Stimulated activated naive CD4-positive, alpha-beta T cell (primary cell): ENCODE measurements around the gene KSR2.
A peak's percentile ranks its signal among the peaks of the same experiment; 100 is the strongest.
"Not testable (repeated sequence)": the region's sequence is repeated elsewhere in the genome, so short reads cannot be mapped to it uniquely, and the experiment has no call there.

Experiments
- DNase-seq, 6 experiments: peaks; one replicate each; lab custom pipeline; 2025; lab: John Stamatoyannopoulos, UW

Gene KSR2

GRCh38 chr12:117891265-117891664, 77.5 kb downstream of the KSR2 start:
- DNase-seq = not testable (repeated sequence)

- DNase-seq = no peak
Observed at GRCh38 chr12:117890644-117891043, 78.1 kb downstream of the KSR2 start.

DNA sequence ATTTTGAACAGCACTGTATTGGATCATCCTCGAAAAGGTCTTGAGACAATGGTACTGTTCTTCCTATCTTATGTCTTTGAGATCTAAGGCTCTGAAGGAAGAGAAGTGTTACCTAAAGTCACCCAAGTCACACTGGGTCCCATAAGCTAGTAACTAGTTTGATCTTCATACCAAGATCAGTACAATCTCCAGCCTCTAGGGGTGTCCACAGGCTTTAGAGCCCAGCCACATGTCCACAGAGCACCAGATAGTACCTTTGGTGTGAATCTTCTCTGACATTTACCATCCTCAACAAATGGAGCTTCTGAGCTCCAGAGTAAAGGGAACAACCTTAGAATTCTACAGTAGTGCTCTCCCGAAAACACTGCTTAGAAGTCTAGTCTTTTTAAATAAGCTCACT, 78.7 kb downstream of the KSR2 start:
- DNase-seq = no peak

- DNase-seq = no peak
Observed at GRCh38 chr12:117889098-117889497, 79.7 kb downstream of the KSR2 start.

DNA sequence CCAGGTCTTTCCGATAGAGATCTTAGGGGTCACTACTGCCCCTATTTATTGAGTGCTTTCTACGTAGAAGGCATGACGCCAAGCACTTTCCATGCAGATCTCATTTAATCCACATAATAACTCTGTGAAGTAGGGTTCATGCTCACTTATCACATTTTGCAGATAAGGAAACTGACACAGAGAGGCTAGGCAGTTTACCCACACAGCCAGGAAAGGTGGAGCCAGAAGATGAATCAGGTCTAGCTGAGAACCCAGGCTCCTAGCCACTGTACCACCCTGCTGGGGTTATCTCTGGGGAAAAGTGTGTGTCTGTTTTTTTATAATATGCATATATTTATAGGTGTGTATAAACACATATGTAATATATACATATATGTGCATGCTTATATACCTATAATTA, 83.6 kb downstream of the KSR2 start:
- DNase-seq = no peak

- DNase-seq = no peak
Observed at GRCh38 chr12:117884161-117884560, 84.6 kb downstream of the KSR2 start.

- DNase-seq = no peak
Observed at GRCh38 chr12:117882603-117883184, 86.1 kb downstream of the KSR2 start.

DNA sequence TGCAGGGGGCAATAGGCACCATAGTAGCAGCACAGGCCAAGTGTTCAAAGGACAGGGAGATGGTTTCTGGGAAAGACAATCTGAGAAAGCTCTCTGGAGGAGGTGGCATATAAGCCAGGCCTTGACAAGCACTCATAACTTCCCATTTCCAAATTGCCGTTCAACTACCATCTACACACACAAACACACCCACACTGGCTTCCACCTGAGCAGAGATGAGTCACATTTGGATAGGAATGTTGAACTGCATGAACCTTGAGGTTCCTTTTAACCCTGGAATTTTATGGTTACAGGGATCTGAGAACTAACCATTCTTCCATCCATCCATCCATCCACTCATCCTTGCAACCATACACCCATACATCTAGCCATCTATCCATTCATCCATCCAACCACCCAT, 86.6 kb downstream of the KSR2 start:
- DNase-seq = no peak

GRCh38 chr12:117881517-117881916, 87.3 kb downstream of the KSR2 start:
- DNase-seq = no peak

- DNase-seq = no peak
Observed at GRCh38 chr12:117878605-117879004, 90.2 kb downstream of the KSR2 start.

GRCh38 chr12:117876436-117876816, 92.4 kb downstream of the KSR2 start:
- no peak for DNase-seq

DNA sequence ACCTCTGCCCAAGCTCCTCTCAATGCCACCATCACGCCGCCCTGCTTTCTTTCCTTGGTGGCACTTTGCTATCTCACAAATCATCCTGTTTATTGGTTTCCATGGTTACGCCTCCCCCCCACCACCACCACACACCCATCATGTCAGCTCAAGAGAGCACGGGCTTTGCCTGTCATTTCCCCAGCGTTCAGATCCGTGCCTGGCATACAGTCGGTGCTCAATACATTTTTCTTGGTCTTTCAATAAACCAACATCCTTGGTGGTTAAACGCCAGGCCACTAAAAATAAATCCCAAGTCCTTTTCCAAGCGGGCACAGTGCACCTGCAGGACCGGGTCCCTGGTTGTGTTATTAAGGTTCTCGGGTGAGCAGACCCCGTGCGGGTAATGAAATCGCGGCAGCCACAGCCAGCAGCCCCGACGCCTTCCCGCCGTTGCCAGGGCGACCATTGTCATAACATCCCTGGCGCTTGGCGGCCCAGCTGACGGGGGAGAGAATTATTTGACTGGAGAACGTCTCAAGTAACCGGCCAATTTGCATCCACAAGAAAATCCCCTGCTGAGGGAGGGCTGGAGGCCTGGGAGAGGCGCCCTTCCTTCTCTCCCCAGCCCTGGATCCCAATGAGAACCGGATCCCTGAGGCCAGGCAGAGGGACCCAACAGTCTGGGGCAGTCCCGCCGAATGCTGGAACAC, 92.9 kb downstream of the KSR2 start:
- DNase-seq = peak in 1 of 6 experiments; percentile 5

DNA sequence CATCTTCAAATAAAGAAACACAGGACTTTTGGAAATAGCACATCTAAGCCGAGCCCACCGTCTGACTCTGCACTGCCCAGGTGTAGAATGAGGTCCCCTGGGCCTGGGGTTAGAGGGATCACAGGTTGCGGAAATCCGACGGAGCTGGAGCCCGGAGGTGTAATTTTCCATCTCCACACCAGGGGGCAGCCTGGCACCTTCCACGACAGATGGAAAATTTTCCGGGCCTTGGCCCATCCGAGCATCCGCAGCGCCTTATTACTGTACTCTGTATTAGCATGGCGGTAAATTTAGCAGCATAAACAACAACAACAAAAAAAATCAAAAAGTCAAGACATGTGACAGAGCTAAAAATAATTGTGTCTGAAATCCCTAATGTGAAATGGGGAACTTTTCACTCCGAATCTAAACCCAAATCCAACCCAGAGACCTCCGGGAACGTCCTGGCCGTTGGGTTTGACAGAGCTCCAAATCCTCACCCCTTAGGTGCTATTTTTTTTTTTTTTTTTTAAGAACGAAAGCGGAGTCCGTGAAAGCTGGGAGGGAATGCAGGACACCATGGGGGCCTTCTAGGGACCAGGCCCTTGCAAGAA, 93.9 kb downstream of the KSR2 start:
- DNase-seq = peak in 4 of 6 experiments; percentile 11 to 27 (median 20)

- not testable (repeated sequence) for DNase-seq
Observed at GRCh38 chr12:117874198-117874597, 94.6 kb downstream of the KSR2 start.

DNA sequence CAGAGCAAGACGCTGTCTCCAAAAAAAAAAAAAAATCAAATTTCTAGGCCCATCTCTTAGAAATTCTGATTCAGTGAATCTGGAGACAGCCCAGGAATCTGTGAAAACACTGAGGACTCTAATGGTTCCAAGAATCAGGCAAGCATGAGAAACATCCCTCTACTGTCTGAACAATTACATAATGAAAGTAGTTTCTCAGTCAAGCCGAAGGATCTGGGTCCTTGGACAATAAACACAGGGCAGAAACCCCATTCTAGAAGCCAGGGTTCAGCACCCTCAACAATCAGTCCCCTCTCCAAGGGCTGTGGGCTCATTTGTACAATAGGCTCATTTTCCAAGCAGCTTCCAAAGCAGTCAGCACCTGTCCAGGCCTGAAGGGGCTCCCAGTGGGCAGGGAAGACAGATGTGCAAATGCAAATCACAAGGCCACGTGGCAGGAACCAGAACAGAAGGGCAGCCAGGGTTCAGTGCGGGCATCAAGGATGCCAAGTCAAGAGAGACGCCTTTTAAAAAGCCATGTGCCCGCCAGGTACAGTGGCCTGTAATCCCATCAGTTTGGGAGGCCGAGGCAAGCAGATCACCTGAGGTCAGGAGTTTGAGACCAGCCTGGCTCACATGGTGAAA, 96.1 kb downstream of the KSR2 start:
- DNase-seq = no peak

- no peak for DNase-seq
Observed at GRCh38 chr12:117869551-117869950, 99.2 kb downstream of the KSR2 start.

- no peak for DNase-seq
Observed at GRCh38 chr12:117867348-117867747, 101.4 kb downstream of the KSR2 start.

DNA sequence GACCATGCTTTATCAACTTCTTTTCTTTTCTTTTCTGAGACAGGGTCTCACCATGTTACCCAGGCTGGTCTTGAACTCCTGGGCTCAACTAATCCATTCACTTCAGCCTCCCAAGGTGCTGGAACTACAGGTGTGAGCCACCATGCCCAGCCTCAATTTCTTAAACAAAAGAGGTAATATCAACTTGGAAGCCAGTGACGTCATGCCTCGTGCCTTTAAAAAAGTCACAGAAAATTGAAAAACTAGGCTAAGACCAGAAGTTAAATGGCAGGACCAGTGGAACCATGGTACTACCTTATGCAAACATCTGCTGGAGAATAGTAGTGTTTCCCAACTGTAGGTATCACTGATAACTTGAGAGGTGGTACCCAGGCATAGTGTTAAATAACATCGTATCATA, 103.3 kb downstream of the KSR2 start:
- DNase-seq = no peak

GRCh38 chr12:117863002-117863709, 105.6 kb downstream of the KSR2 start:
- DNase-seq = no peak

GRCh38 chr12:117861691-117862090, 107.1 kb downstream of the KSR2 start:
- DNase-seq = no peak

DNA sequence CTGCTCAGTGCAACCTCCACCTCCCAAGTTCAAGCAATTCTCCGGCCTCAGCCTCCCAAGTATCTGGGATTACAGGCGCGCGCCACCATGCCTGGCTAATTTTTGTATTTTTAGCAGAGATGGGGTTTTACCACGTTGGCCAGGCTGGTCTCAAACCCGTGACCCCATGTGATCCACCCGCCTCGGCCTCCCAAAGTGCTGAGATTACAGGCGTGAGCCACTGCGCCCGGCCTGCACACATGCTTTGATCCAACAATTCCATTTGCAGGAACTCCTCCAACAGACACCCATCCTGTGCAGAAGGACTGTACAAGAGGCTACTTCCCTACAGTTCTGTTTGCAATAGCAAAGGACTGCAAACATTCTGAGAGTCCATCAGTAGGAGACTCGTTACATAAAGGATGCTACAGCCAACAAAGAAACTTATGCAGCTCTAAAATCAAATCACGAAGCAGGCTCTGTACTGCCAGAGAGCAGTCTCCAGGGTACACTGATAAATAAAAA, 108.0 kb downstream of the KSR2 start:
- not testable (repeated sequence) for DNase-seq

DNA sequence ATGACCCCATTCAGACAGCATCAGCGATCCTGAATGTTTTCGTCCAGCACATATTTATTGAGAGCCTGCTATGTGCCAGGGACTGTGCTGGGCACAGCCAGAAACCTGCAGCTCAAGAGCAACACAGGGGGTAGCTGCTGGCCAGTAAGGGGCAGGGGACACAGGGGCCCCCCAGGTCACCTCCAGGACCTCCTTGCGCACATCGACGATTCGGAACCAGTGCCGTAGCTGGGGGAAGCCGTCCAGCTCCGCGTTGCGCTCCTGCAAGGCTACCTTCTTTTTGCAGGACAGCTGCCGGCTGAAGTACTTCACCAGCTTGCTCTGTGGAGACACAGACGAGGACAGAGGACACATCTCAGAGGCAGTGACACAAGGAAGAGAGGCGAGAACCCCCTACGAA, 108.7 kb downstream of the KSR2 start:
- DNase-seq = no peak
